Endothelial cell of umbilical vein (primary cell): ENCODE results near the gene PADI1. TPM values are rescaled to one million over a fixed set of nuclear protein-coding genes. Genes with fewer than 3 reads are reported as not detected.

Experiments
- BruUV-seq: library from RNA; stranded (reverse); fragments of 400-500 nt; replicated peaks from 2 replicates; lab custom pipeline; 2021; lab: Mats Ljungman, UMichigan
- CTCF ChIA-PET: fragments of 300-600, 350-600 bp; sonication (Branson Sonifier 250); formaldehyde crosslinking; loops from one replicate; lab custom pipeline; 2021; ENCODE audit warnings: antibody characterized with exemption, inconsistent platforms; lab: Charles Lee
- POLR2A ChIA-PET: fragments of 300-600, 350-600 bp; sonication (Branson Sonifier 250); formaldehyde crosslinking; loops from one replicate; lab custom pipeline; 2021; ENCODE audit warnings: antibody characterized with exemption, inconsistent platforms; lab: Charles Lee
- DNase-seq: peaks from one replicate; pipeline ENCODE4 v3.0.0-alpha.2; 2011; ENCODE audit warnings: low read depth, low spot score
- FAIRE-seq: peaks from 2 replicates; lab custom pipeline; 2011; peaks lifted over from hg19 to GRCh38; lab: Jason Lieb, UNC
- H2AFZ ChIP-seq: 2 replicates; pipeline ENCODE4 v1.6.0; 2012; ENCODE audit warnings: low read depth, low read length, control low read depth, inconsistent platforms
- H3K27ac ChIP-seq: 2 replicates; pipeline ENCODE4 v1.5.1; 2011; ENCODE audit warnings: low read depth, mild to moderate bottlenecking, control low read depth, low read length, moderate library complexity; ENCODE audit not compliant: insufficient read depth
- H3K27me3 ChIP-seq, 2 experiments: 2 replicates each; pipeline versions ENCODE4 v1.6.0 to v1.6.1; 2011; ENCODE audit warnings: low read length in 2 of 2, mixed read lengths in 1 of 2; ENCODE audit not compliant: control insufficient read depth in 2 of 2, insufficient read depth in 2 of 2
- H3K36me3 ChIP-seq, 2 experiments: 2 replicates in 1 of 2; 3 replicates in 1 of 2; pipeline ENCODE4 v1.5.1; 2011; ENCODE audit warnings: low read length in 2 of 2, mild to moderate bottlenecking in 1 of 2, moderate library complexity in 1 of 2; ENCODE audit not compliant: control insufficient read depth in 2 of 2, insufficient read depth in 2 of 2; ENCODE audit errors: extremely low read depth in 1 of 2
- H3K4me1 ChIP-seq: 3 replicates; pipeline ENCODE4 v1.5.1; 2011; ENCODE audit warnings: mild to moderate bottlenecking, low read length; ENCODE audit not compliant: control insufficient read depth, insufficient read depth; ENCODE audit errors: extremely low read depth
- H3K4me2 ChIP-seq: 2 replicates; pipeline ENCODE4 v1.6.1; 2011; ENCODE audit warnings: low read length, control low read depth, mixed read lengths; ENCODE audit not compliant: insufficient read depth
- H3K4me3 ChIP-seq, 3 experiments: fragments of 200-600 bp in 1 of 3; sonication (generic), shearing (Covaris generic) in 1 of 3; replicated peaks in 1 of 3; 2 replicates each; pipeline ENCODE4 v1.5.1; 2011 to 2016; ENCODE audit warnings: control low read depth in 3 of 3, low read length in 3 of 3, mild to moderate bottlenecking in 2 of 3, inconsistent platforms in 1 of 3, low read depth in 1 of 3, moderate library complexity in 1 of 3; ENCODE audit not compliant: insufficient read depth in 1 of 3
- H3K79me2 ChIP-seq: 2 replicates; pipeline ENCODE4 v1.6.0; 2012; ENCODE audit warnings: low read length, inconsistent platforms; ENCODE audit not compliant: control insufficient read depth, insufficient read depth
- H3K9ac ChIP-seq: replicated peaks from 2 replicates; pipeline ENCODE3; 2011; ENCODE audit warnings: low read length, control low read depth; ENCODE audit not compliant: insufficient read depth; ENCODE audit errors: extremely low read depth
- H3K9me1 ChIP-seq: replicated peaks from 3 replicates; pipeline ENCODE4 v1.6.0; 2011; ENCODE audit warnings: mild to moderate bottlenecking, low read length; ENCODE audit not compliant: control insufficient read depth, insufficient read depth; ENCODE audit errors: extremely low read depth
- H3K9me3 ChIP-seq: replicated peaks from 2 replicates; pipeline ENCODE4 v1.5.1; 2012; ENCODE audit warnings: low read length, inconsistent platforms; ENCODE audit not compliant: control insufficient read depth, insufficient read depth
- H4K20me1 ChIP-seq: replicated peaks from 2 replicates; pipeline ENCODE3; 2011; ENCODE audit warnings: mild to moderate bottlenecking, low read length; ENCODE audit not compliant: control insufficient read depth, insufficient read depth; ENCODE audit errors: extremely low read depth
- CTCF ChIP-seq, 2 donors: IDR thresholded peaks; 1 replicate in 1 of 2; 2 replicates in 1 of 2; pipeline ENCODE4 v1.5.1; 2011; ENCODE audit warnings: low read length in 2 of 2, mild to moderate bottlenecking in 2 of 2, moderate library complexity in 2 of 2, control low read depth in 1 of 2, inconsistent platforms in 1 of 2, low read depth in 1 of 2; ENCODE audit not compliant: insufficient read depth in 1 of 2; ENCODE audit errors: extremely low read depth in 1 of 2
- EZH2 ChIP-seq: IDR thresholded peaks from 2 replicates; pipeline ENCODE4 v1.6.1; 2012; ENCODE audit warnings: borderline replicate concordance, low read depth, mild to moderate bottlenecking, moderate library complexity, low read length, inconsistent platforms; ENCODE audit not compliant: severe bottlenecking
- FOS ChIP-seq: IDR thresholded peaks from 2 replicates; pipeline ENCODE4 v1.6.1; 2011; ENCODE audit warnings: mild to moderate bottlenecking, low read length, moderate library complexity, borderline replicate concordance; ENCODE audit not compliant: insufficient read depth
- GATA2 ChIP-seq: IDR thresholded peaks from 2 replicates; pipeline ENCODE4 v1.7.0; 2011; ENCODE audit warnings: low read depth, mild to moderate bottlenecking, moderate library complexity, mixed read lengths, low read length; ENCODE audit not compliant: insufficient read length, insufficient read depth
- JUN ChIP-seq: IDR thresholded peaks from 2 replicates; pipeline ENCODE4 v1.6.1; 2011; ENCODE audit warnings: borderline replicate concordance, low read depth; ENCODE audit not compliant: insufficient read length, insufficient read depth
- MAX ChIP-seq: IDR thresholded peaks from 2 replicates; pipeline ENCODE4 v1.6.1; 2011; ENCODE audit not compliant: insufficient read depth, insufficient read length
- MYC ChIP-seq: IDR thresholded peaks from one replicate; pipeline ENCODE4 v1.6.1; 2011; ENCODE audit warnings: mild to moderate bottlenecking, low read depth, low read length
- POLR2A ChIP-seq: IDR thresholded peaks from 2 replicates; pipeline ENCODE4 v1.6.1; 2012; ENCODE audit warnings: low read depth, mild to moderate bottlenecking, control low read depth, low read length
- POLR2AphosphoS5 ChIP-seq: IDR thresholded peaks from 2 replicates; pipeline ENCODE4 v1.6.1; 2012; ENCODE audit warnings: low read depth, mild to moderate bottlenecking, control low read depth, low read length, moderate library complexity; ENCODE audit not compliant: insufficient read depth
- dilution Hi-C: fragments of 300-500 bp; cut with MboI; formaldehyde crosslinking; loops from one replicate; pipeline ENCODE4 v1.15.0; 2019; ENCODE audit warnings: low sequenced_read_pairs; ENCODE audit not compliant: extremely low pct_ligation_motif_present
- intact Hi-C: fragments of 100-400 bp; cut with micrococcal nuclease; formaldehyde crosslinking; loops from one replicate; pipeline ENCODE4 v1.10.0; 2022
- polyA plus RNA-seq, 4 experiments: library from polyadenylated mRNA; depleted of rRNA in 3 of 4; stranded (reverse) in 3 of 4; unstranded in 1 of 4; fragments of >200 nt; gene quantifications; 2 replicates each; pipeline versions ENCODE4 v1.2.1 to v1.2.3, GENCODE V29; 2011 to 2012; ENCODE audit warnings: missing spikeins in 1 of 4
- total RNA-seq: library from RNA; stranded (reverse); gene quantifications from 2 replicates; pipeline ENCODE4 v1.2.3, GENCODE V29; 2021

The PADI1 gene
- total and polyA plus RNA-seq, 2 donors (not counting 3 experiments of a cell fraction or from before 2014, with no cell fraction given): 0.01 TPM; not detected in 1

- dilution Hi-C loops: no loop called here
- ChIA-PET POLR2A (no interaction called here), CTCF (interaction anchor here (0.8 to 1.7 kb wide), 5 partner anchors 11 to 21 kb away, joined by 3 to 6 read pairs (median 5); no protein-coding TSS in a partner anchor)
- no peaks in the 10 kb centered on the region for H3K9me1 ChIP-seq
- H3K79me2 ChIP-seq: no peaks in the 10 kb centered on the region
- no peaks in the 10 kb centered on the region for H3K9me3 ChIP-seq
- TF ChIP-seq POLR2A: no peak
- no peak overlapping the region for H3K27ac ChIP-seq
- no TSS peak for BruUV-seq
- no peak overlapping the region for H3K4me2 ChIP-seq
- no peak overlapping the region for H2AFZ ChIP-seq
- DNase-seq: no peak
- peaks cover 3% of the 10 kb centered on the region in 2 experiments for H3K27me3 ChIP-seq
- intact Hi-C loops: no loop called here
- H3K4me1 ChIP-seq: no peaks in the 10 kb centered on the region
- no peak overlapping the region for H3K9ac ChIP-seq
- no peaks in the 10 kb centered on the region for H4K20me1 ChIP-seq
- no peaks in the 10 kb centered on the region for H3K36me3 ChIP-seq
- FAIRE-seq: no peak
- H3K4me3 ChIP-seq: no peak overlapping the region
Measured at GRCh38 chr1:17258116-17258757, 53.3 kb downstream of the PADI1 start.

- no TSS peak for BruUV-seq
- dilution Hi-C loops (no loop called here), intact Hi-C loops (no loop called here)
- DNase-seq (no peak), FAIRE-seq (no peak)
- H3K9me3 ChIP-seq: no peaks in the 10 kb centered on the region
- H3K4me3 ChIP-seq: no peak overlapping the region
- H3K27me3 ChIP-seq: peaks cover 3 to 7% of the 10 kb centered on the region in 2 experiments
- POLR2A ChIA-PET: no interaction called here
- H3K4me2 ChIP-seq: no peak overlapping the region
- TF ChIP-seq EZH2 (no peak), GATA2 (no peak), POLR2A (no peak), MYC (no peak), CTCF (IDR thresholded peaks at IDR 0.05; ENCODE audit: extremely low read depth in 1 of 2, insufficient read depth in 1 of 2, low read depth in 1 of 2, low read length in 2 of 2) (no peak), POLR2AphosphoS5 (no peak), MAX (no peak), FOS (no peak), JUN (no peak)
- no peak overlapping the region for H3K9ac ChIP-seq
- H3K4me1 ChIP-seq: no peaks in the 10 kb centered on the region
- H3K79me2 ChIP-seq: no peaks in the 10 kb centered on the region
- no peaks in the 10 kb centered on the region for H3K9me1 ChIP-seq
- H2AFZ ChIP-seq: no peak overlapping the region
- H3K27ac ChIP-seq: no peak overlapping the region
- no peaks in the 10 kb centered on the region for H3K36me3 ChIP-seq
- CTCF ChIA-PET: interaction anchor here (1.1 to 1.4 kb wide), 3 partner anchors 13 to 21 kb away, joined by 3 to 6 read pairs (median 5); no protein-coding TSS in a partner anchor
- no peaks in the 10 kb centered on the region for H4K20me1 ChIP-seq
Measured at GRCh38 chr1:17258758-17259130, 53.8 kb downstream of the PADI1 start.
